NT2/D1 (cell line): ENCODE data around the gene TMEM132C.

Experiments
- SUZ12 ChIP-seq: IDR thresholded peaks from 2 replicates; pipeline ENCODE4 v1.6.1; 2011; ENCODE audit not compliant: insufficient read length, insufficient read depth; ENCODE audit errors: extremely low read depth
- YY1 ChIP-seq: IDR thresholded peaks from 2 replicates; pipeline ENCODE4 v1.6.1; 2011; ENCODE audit not compliant: insufficient read length, insufficient read depth
- ZNF274 ChIP-seq: IDR thresholded peaks from 2 replicates; pipeline ENCODE4 v1.6.1; 2011; ENCODE audit warnings: mild to moderate bottlenecking, low read depth, low read length

- TF ChIP-seq SUZ12 (no peak), ZNF274 (no peak), YY1 (no peak)
Measured at GRCh38 chr12:128365651-128366231, 98.8 kb downstream of the TMEM132C start.
